IPS-18c (cell line): ENCODE results near the gene RFX4.

Source experiments
- H3K4me3 ChIP-seq: 2 replicates; pipeline ENCODE4 v1.7.0; 2013; ENCODE audit warnings: low read depth, mild to moderate bottlenecking, low read length, moderate library complexity; ENCODE audit not compliant: insufficient read depth
- H3K9me3 ChIP-seq: one replicate; pipeline ENCODE4 v1.6.1; 2013; ENCODE audit warnings: mild to moderate bottlenecking, low read length, moderate library complexity; ENCODE audit not compliant: control insufficient read depth, insufficient read depth

The RFX4 gene

GRCh38 chr12:106733660-106734059, 150.9 kb downstream of the RFX4 start:
- no peak overlapping the region for H3K4me3 ChIP-seq
- no peaks in the 10 kb centered on the region for H3K9me3 ChIP-seq

GRCh38 chr12:106736051-106736957, 153.5 kb downstream of the RFX4 start:
- H3K4me3 ChIP-seq = no peak overlapping the region
- H3K9me3 ChIP-seq = no peaks in the 10 kb centered on the region

GRCh38 chr12:106739318-106739717, 156.5 kb downstream of the RFX4 start:
- Histone ChIP-seq H3K4me3 (no peak overlapping the region), H3K9me3 (no peaks in the 10 kb centered on the region)

- Histone ChIP-seq H3K9me3 (no peaks in the 10 kb centered on the region), H3K4me3 (no peak overlapping the region)
These were observed 157.2 kb downstream of the RFX4 start for GRCh38 chr12:106739815-106740530.

GRCh38 chr12:106740818-106741217, 158.0 kb downstream of the RFX4 start:
- Histone ChIP-seq H3K9me3 (no peaks in the 10 kb centered on the region), H3K4me3 (no peak overlapping the region)

GRCh38 chr12:106741247-106741646, 158.4 kb downstream of the RFX4 start:
- H3K4me3 ChIP-seq = no peak overlapping the region
- H3K9me3 ChIP-seq = no peaks in the 10 kb centered on the region

GRCh38 chr12:106743270-106743988, 160.6 kb downstream of the RFX4 start:
- Histone ChIP-seq H3K4me3 (no peak overlapping the region), H3K9me3 (no peaks in the 10 kb centered on the region)

- Histone ChIP-seq H3K9me3 (no peaks in the 10 kb centered on the region), H3K4me3 (no peak overlapping the region)
These were observed 161.8 kb downstream of the RFX4 start for GRCh38 chr12:106744600-106744999.

GRCh38 chr12:106745181-106745745, 162.5 kb downstream of the RFX4 start:
- no peak overlapping the region for H3K4me3 ChIP-seq
- no peaks in the 10 kb centered on the region for H3K9me3 ChIP-seq

GRCh38 chr12:106747973-106748436, 165.2 kb downstream of the RFX4 start:
- H3K9me3 ChIP-seq = no peaks in the 10 kb centered on the region
- no peak overlapping the region for H3K4me3 ChIP-seq

- no peaks in the 10 kb centered on the region for H3K9me3 ChIP-seq
These were observed 167.7 kb downstream of the RFX4 start for GRCh38 chr12:106750524-106750923.

GRCh38 chr12:106753526-106753925, 170.7 kb downstream of the RFX4 start:
- no peaks in the 10 kb centered on the region for H3K9me3 ChIP-seq
- no peak overlapping the region for H3K4me3 ChIP-seq

More at GRCh38 chr12:106750524-106750923, 167.7 kb downstream of the RFX4 start:
- no peak overlapping the region for H3K4me3 ChIP-seq

GRCh38 chr12:106754331-106754730, 171.5 kb downstream of the RFX4 start:
- no peak overlapping the region for H3K4me3 ChIP-seq
- no peaks in the 10 kb centered on the region for H3K9me3 ChIP-seq

GRCh38 chr12:106757623-106758348, 175.0 kb downstream of the RFX4 start:
- no peaks in the 10 kb centered on the region for H3K9me3 ChIP-seq

GRCh38 chr12:106758349-106759110, 175.7 kb downstream of the RFX4 start:
- H3K4me3 ChIP-seq = no peak overlapping the region
- no peaks in the 10 kb centered on the region for H3K9me3 ChIP-seq

More at GRCh38 chr12:106757623-106758348, 175.0 kb downstream of the RFX4 start:
- no peak overlapping the region; the same call in 1 of the 2 replicates for H3K4me3 ChIP-seq
